Neural cell (in vitro differentiated cells): ENCODE measurements around the gene SMARCC2. TPM values are rescaled to one million over a fixed set of nuclear protein-coding genes. Genes with fewer than 3 reads are reported as not detected.

ENCODE experiments used
- H2AFZ ChIP-seq: fragments of 200-600, 300-800 bp; sonication (generic), shearing (Covaris generic); 2 replicates; pipeline ENCODE4 v1.6.0; 2014; ENCODE audit warnings: low read depth, mild to moderate bottlenecking, antibody characterized with exemption, low read length, moderate library complexity
- H3F3A ChIP-seq: fragments of 200-600 bp; shearing (Covaris generic); 2 replicates; pipeline ENCODE4 v1.6.1; 2016; ENCODE audit warnings: mild to moderate bottlenecking, moderate library complexity, mixed read lengths, antibody characterized with exemption, low read length; ENCODE audit not compliant: insufficient read depth, poor library complexity, severe bottlenecking
- H3K27ac ChIP-seq: fragments of 200-600, 300-800 bp; sonication (generic), shearing (Covaris generic); 2 replicates; pipeline ENCODE4 v1.5.1; 2014; ENCODE audit warnings: mild to moderate bottlenecking, low read length, moderate library complexity
- H3K27me3 ChIP-seq: fragments of 300-800, 200-600 bp; sonication (generic), shearing (Covaris generic); 2 replicates; pipeline ENCODE4 v1.6.0; 2014; ENCODE audit warnings: mild to moderate bottlenecking, low read depth, low read length, moderate library complexity; ENCODE audit not compliant: insufficient read depth
- H3K36me3 ChIP-seq: fragments of 300-800, 200-600 bp; sonication (generic), shearing (Covaris generic); 2 replicates; pipeline ENCODE4 v1.5.1; 2014; ENCODE audit warnings: mild to moderate bottlenecking, antibody characterized with exemption, low read length, moderate library complexity; ENCODE audit not compliant: insufficient read depth
- H3K4me2 ChIP-seq: fragments of 300-800, 200-600 bp; sonication (generic), shearing (Covaris generic); 2 replicates; pipeline ENCODE4 v1.6.0; 2014; ENCODE audit warnings: mild to moderate bottlenecking, low read length
- H3K4me3 ChIP-seq: fragments of 300-800, 200-600 bp; sonication (generic), shearing (Covaris generic); 2 replicates; pipeline ENCODE4 v1.5.1; 2014; ENCODE audit warnings: mild to moderate bottlenecking, low read length, moderate library complexity
- H3K79me2 ChIP-seq: fragments of 200-600 bp; shearing (Covaris generic); replicated peaks from 2 replicates; pipeline ENCODE4 v1.6.0; 2014; ENCODE audit warnings: mild to moderate bottlenecking, low read length, moderate library complexity; ENCODE audit not compliant: insufficient read depth
- H3K9ac ChIP-seq: fragments of 300-800, 200-600 bp; sonication (generic), shearing (Covaris generic); 2 replicates; pipeline ENCODE4 v1.6.1; 2016; ENCODE audit warnings: mild to moderate bottlenecking, low read length, mixed read lengths
- H3K9me2 ChIP-seq: fragments of 200-600 bp; shearing (Covaris generic); 2 replicates; pipeline ENCODE4 v1.6.1; 2016; ENCODE audit warnings: mild to moderate bottlenecking, low read length, mixed read lengths; ENCODE audit not compliant: insufficient read depth
- H3K9me3 ChIP-seq: fragments of 200-600, 300-800 bp; sonication (generic), shearing (Covaris generic); 2 replicates; pipeline ENCODE4 v1.6.1; 2016; ENCODE audit warnings: mild to moderate bottlenecking, mixed run types, low read length, moderate library complexity, mixed read lengths
- H4K20me1 ChIP-seq: fragments of 200-600 bp; shearing (Covaris generic); 2 replicates; pipeline ENCODE4 v1.6.1; 2016; ENCODE audit warnings: mild to moderate bottlenecking, mixed run types; ENCODE audit not compliant: insufficient read depth
- EP300 ChIP-seq: fragments of 450-650 bp; conservative IDR thresholded peaks from 2 replicates; pipeline ENCODE4 v1.6.1; 2014; ENCODE audit warnings: antibody characterized with exemption, mild to moderate bottlenecking, moderate library complexity; ENCODE audit not compliant: poor library complexity, severe bottlenecking
- EZH2 ChIP-seq: fragments of 200-600, 300-800 bp; shearing (Covaris generic), sonication (generic); IDR thresholded peaks from 2 replicates; pipeline ENCODE4 v1.6.1; 2014; ENCODE audit warnings: antibody characterized with exemption, low read length, borderline replicate concordance, mild to moderate bottlenecking; ENCODE audit not compliant: insufficient read depth, poor library complexity, severe bottlenecking
- MXI1 ChIP-seq: fragments of 450-650 bp; conservative IDR thresholded peaks from 2 replicates; pipeline ENCODE4 v1.6.1; 2014; ENCODE audit warnings: antibody characterized with exemption, mild to moderate bottlenecking; ENCODE audit not compliant: poor library complexity, severe bottlenecking
- POLR2AphosphoS5 ChIP-seq: IDR thresholded peaks from 2 replicates; pipeline ENCODE4 v1.6.1; 2012
- RAD21 ChIP-seq: fragments of 450-650 bp; conservative IDR thresholded peaks from 2 replicates; pipeline ENCODE4 v1.6.1; 2014; ENCODE audit warnings: antibody characterized with exemption, mild to moderate bottlenecking, moderate library complexity
- REST ChIP-seq: IDR thresholded peaks from 2 replicates; pipeline ENCODE4 v1.6.1; 2012; ENCODE audit warnings: borderline replicate concordance
- SMC3 ChIP-seq: fragments of 450-650 bp; conservative IDR thresholded peaks from 2 replicates; pipeline ENCODE4 v1.6.1; 2014; ENCODE audit warnings: antibody characterized with exemption, mild to moderate bottlenecking, moderate library complexity; ENCODE audit not compliant: poor library complexity
- TAF1 ChIP-seq: IDR thresholded peaks from 2 replicates; pipeline ENCODE4 v1.6.1; 2012; ENCODE audit warnings: low read depth
- polyA plus RNA-seq: library from polyadenylated mRNA; depleted of rRNA; stranded (reverse); fragments of >200 nt; gene quantifications from 2 replicates; pipeline ENCODE4 v1.2.3, GENCODE V29; 2014
- TF ChIP-seq, protein P1 (sequence below): fragments of 450-650 bp; IDR thresholded peaks from 2 replicates; pipeline ENCODE4 v1.5.1; 2014; ENCODE audit warnings: antibody characterized with exemption, mild to moderate bottlenecking, moderate library complexity; ENCODE audit not compliant: poor library complexity, severe bottlenecking

Gene SMARCC2
- polyA plus RNA-seq, 1 donor from 2014 or later = 85.6 TPM

DNA sequence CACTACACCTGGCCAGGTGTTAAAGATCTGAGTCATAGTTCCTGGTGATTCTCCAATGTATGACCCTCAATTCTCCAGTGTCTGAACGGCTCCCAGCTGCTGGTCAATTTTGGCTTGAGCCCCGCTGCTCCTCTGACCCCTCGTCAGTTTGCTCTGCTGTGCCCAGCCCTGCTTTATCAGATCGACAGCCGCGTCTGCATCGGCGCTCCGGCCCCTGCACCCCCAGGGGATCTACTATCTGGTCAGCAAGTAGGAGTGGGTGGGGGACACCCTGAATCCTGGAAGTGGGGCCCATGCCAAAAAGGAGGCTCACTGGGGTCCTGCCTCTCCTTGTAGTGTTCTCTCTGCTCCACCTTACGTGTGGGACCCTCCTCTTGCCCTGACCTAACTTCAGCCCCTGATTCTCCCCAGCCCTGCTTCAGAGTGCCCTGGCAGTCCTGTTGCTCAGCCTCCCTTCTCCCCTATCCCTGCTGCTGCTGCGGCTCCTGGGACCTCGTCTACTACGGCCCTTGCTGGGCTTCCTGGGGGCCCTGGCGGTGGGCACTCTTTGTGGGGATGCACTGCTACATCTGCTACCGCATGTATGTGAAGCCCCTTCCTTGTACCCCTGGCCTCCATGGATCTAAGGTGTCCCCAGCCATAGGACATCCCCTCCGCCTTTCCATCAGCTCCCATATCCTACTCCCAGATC is 45.6 kb upstream of the SMARCC2 start:
- TF ChIP-seq, protein P1, sequence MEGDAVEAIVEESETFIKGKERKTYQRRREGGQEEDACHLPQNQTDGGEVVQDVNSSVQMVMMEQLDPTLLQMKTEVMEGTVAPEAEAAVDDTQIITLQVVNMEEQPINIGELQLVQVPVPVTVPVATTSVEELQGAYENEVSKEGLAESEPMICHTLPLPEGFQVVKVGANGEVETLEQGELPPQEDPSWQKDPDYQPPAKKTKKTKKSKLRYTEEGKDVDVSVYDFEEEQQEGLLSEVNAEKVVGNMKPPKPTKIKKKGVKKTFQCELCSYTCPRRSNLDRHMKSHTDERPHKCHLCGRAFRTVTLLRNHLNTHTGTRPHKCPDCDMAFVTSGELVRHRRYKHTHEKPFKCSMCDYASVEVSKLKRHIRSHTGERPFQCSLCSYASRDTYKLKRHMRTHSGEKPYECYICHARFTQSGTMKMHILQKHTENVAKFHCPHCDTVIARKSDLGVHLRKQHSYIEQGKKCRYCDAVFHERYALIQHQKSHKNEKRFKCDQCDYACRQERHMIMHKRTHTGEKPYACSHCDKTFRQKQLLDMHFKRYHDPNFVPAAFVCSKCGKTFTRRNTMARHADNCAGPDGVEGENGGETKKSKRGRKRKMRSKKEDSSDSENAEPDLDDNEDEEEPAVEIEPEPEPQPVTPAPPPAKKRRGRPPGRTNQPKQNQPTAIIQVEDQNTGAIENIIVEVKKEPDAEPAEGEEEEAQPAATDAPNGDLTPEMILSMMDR = no peak
- no peak for TF ChIP-seq SMC3
- no peak for TF ChIP-seq REST
- TF ChIP-seq MXI1 = no peak
- no peak for TF ChIP-seq EZH2
- TF ChIP-seq POLR2AphosphoS5 = no peak
- TF ChIP-seq RAD21 = no peak
- no peak for TF ChIP-seq TAF1
- TF ChIP-seq EP300 = no peak
- Histone ChIP-seq H3K36me3 (no peaks in the 10 kb centered on the region), H3K9me3 (no peaks in the 10 kb centered on the region), H4K20me1 (no peaks in the 10 kb centered on the region), H3K27ac (no peak overlapping the region), H3F3A (no peaks in the 10 kb centered on the region), H3K4me3 (no peak overlapping the region), H3K9me2 (no peaks in the 10 kb centered on the region), H3K79me2 (no peaks in the 10 kb centered on the region), H3K9ac (no peak overlapping the region), H3K4me2 (no peak overlapping the region), H3K27me3 (no peaks in the 10 kb centered on the region), H2AFZ (no peak overlapping the region)

DNA sequence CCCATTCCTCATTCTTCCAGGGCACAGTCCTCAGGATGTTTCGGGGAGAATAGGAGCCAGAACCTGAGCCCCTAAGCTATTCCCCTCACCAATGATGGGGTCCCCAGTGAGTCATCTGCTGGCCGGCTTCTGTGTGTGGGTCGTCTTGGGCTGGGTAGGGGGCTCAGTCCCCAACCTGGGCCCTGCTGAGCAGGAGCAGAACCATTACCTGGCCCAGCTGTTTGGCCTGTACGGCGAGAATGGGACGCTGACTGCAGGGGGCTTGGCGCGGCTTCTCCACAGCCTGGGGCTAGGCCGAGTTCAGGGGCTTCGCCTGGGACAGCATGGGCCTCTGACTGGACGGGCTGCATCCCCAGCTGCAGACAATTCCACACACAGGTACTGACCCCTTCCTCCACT is 41.9 kb upstream of the SMARCC2 start:
- Histone ChIP-seq H2AFZ (no peak overlapping the region), H4K20me1 (no peaks in the 10 kb centered on the region), H3K79me2 (no peaks in the 10 kb centered on the region), H3K36me3 (no peaks in the 10 kb centered on the region), H3K27ac (no peak overlapping the region), H3K9me3 (no peaks in the 10 kb centered on the region), H3F3A (no peaks in the 10 kb centered on the region), H3K4me2 (no peak overlapping the region), H3K9ac (no peak overlapping the region), H3K9me2 (no peaks in the 10 kb centered on the region), H3K27me3 (no peaks in the 10 kb centered on the region), H3K4me3 (no peak overlapping the region)
- TF ChIP-seq EZH2 (no peak), SMC3 (no peak), RAD21 (no peak), REST (no peak), EP300 (no peak), TAF1 (no peak), POLR2AphosphoS5 (no peak), MXI1 (no peak)
- TF ChIP-seq, protein P1 = no peak
